Kasumi-1 (cell line): ENCODE data around the gene PTER.

Experiments
- DNase-seq, 2 experiments: peaks; one replicate each; lab custom pipeline; 2025; lab: John Stamatoyannopoulos, UW

PTER gene

DNA sequence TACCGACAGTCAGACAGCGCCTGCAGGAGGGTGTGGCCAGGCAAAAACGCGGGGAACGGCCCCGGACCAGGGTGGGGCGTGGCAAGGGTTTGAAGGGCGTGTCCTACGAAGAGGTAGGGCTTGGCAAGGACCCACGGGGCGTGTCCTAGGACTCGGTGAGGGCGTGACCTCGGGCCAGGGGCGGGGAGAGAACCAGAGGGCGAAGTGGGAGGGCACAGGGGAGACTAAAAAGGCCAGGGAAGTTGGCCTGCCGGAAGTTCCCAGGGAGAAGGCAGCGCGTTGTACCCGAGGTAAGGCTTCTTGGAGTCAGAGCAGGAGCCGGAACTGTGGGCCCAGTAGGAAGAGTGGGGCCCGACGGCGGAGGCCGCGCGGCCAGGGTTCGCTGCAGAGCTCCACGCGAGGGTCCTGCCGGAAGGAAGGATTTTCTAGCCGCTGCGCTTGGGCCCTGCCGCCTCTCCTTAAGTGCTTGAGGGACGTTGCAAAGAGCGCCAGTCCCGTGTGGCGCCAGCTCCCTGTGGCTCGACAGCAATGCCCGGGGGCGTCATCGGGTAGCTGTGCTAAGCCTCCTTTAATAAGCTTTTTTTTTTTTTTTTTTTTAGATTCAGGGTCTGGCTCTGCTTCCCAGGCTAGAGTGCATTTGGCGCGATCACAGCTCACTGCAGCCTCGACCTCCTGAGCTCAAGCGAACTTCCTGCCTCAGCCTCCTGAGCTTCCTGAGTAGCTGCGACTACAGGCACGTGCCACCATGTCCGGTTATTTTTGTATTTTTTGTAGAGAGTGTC lies at the start of gene PTER:
Gene PTER, plus strand, starts transcription at position 253 of the 782 bp plus-strand sequence. CDS start 47,375 bp downstream, outside the sequence.
- DNase-seq, result peak; percentile 99

- no peak for DNase-seq
Observed at GRCh38 chr10:16392531-16393069, 44.2 kb upstream of the PTER start.

GRCh38 chr10:16393271-16393858 lies 43.4 kb upstream of the PTER start:
- no peak for DNase-seq

DNA sequence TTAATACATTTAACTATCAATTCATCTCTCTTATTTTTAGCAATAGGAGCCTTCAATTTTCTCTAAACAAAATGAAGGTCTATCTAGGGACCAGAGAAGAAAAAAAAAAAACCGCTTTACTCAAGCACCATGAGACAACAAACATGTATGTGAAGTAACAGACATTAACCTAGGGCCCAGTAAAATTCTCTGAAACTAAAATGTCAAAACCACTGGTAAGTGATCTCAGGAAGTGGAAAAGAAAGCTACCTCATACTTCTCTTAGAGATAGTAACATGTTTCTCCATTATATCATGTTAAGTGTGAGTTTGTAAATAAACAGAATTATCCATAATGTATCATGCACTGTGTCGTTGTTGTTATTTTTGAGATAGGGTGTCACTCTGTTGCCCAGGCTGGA lies 35.4 kb upstream of the PTER start:
- DNase-seq, result no peak

DNA sequence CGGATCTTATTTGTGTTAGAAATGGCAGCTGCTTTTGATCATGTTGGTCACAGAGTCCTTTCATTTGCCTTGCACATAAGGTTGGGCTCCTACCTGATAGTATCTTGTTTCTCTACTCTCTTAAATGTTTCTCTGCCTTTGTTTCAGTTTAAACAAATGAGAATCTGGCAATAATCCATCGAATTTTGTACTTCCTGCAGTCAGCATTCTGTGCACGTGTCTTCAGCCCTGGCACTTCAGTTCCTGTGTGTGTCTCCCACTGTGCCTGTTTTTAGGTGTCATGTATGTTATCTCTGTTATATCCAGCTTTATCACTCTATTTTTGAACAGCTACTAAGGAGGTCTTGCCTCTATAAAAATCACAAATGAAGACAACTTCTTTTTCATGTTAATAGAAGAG lies 28.4 kb upstream of the PTER start:
- no peak for DNase-seq

DNA sequence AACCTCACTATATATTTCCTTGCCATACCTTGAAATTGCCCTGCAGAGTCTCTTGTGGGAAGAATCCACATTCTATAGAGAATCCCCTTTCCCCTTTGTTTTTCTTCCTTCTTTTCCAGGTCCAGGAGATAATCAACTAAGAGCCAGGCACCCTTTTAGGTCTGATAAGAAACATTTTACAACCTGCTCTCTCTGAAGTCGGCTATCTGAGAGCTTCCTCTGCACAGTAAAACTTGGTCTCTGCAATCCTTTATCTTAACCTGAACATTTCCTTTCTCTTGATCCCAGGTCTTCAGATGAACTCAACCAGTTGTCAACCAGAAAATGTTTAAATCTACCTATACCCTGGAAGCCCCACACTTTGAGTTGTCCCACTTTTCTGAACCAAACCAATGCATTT lies 19.5 kb upstream of the PTER start:
- no peak for DNase-seq

DNA sequence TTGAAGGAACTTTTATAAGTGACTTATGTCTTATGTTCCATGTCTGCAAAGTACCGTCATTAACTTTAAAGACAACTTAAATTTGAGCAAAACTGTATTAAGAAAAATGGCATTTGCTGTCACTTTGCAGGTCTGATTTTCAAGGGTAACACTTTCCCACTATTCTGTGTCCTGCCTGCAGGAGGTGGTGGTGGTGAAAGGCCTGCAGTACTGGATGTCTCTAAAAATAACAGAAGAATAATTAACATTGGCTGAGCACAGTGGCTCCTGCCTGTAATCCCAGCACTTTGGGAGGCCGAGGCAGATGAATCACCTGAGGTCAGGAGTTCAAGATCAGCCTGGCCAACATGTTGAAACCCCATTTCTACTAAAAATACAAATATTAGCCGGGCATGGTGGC lies 13.2 kb upstream of the PTER start:
- no peak for DNase-seq

DNA sequence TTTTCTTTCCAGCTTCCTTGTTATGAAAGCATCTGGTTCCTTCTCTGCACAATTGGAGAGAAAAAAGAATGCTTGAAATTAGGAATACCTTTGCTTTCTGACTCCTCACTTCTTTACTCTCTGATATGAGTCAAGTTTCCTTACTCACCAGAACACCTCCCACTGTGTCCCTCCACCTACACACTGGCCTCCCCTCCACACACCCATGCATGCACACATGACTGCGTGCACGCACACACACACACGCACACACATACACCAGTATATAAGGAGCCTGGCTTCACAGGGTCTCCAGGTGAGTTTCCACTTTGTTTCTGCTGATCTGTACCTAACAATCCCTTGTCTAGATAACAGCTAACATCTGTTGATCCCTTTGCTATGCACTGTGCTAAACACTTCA lies 11.4 kb upstream of the PTER start:
- DNase-seq, result no peak

DNA sequence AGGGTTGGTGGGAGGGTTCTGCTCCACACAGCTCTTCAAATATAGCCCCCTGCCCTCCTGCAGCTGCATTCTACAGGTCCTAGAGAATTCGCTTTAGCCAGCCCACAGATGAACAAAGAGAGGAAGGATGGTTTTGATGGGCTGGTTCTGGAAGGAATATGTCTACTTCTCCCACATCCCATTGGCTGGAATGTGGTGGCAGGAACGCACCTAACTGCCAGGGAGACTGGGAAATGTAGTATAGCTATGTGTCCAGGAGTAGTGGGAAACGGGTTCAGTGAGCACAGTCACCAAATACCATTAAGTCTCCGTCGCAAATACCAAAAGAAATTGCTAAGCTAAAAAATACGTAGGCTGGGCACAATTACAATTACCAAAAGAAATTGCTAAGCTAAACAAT lies 7.3 kb upstream of the PTER start:
- DNase-seq, result no peak

- DNase-seq, result peak; percentile 74 to 86
Observed at GRCh38 chr10:16436367-16436757, 448 bp upstream of the PTER start.

DNA sequence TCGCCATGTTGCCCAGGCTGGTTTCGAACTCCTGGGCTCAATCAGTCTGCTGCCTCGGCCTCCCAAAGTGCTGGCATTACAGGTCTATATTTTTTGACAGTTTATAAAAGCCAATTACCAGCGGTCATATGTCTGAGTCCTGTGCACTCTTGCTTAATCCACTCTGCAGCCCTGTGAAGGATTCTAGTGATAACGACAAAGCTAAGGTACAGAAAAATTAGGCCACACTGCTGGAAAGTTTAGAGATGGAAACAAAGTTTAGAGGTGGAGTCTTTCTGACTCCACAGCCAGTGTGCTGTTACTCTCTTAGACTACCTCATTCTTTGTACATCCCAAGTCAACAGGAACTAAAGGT lies 707 bp downstream of the PTER start:
- DNase-seq, result no peak

DNA sequence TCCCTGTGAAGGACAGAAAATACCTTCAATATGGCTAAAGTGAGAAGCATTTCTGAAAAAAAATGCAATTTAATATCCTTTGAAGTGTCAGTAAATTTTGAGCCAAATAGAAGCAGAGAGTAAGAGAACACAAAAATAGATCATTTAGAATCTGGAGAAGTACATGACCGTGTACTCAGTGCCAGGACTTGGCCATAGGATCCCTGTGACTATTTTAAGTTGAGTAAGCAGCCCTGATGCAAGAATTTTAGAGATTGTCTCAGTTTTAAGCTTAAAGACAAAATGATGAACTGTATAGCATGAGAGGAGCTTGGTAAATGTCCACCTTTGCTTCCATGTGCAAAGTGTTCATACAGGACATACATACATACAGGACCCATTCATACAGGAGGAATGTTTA lies 2.5 kb downstream of the PTER start:
- no peak for DNase-seq

GRCh38 chr10:16440396-16441133 lies 3.8 kb downstream of the PTER start:
- no peak for DNase-seq

DNA sequence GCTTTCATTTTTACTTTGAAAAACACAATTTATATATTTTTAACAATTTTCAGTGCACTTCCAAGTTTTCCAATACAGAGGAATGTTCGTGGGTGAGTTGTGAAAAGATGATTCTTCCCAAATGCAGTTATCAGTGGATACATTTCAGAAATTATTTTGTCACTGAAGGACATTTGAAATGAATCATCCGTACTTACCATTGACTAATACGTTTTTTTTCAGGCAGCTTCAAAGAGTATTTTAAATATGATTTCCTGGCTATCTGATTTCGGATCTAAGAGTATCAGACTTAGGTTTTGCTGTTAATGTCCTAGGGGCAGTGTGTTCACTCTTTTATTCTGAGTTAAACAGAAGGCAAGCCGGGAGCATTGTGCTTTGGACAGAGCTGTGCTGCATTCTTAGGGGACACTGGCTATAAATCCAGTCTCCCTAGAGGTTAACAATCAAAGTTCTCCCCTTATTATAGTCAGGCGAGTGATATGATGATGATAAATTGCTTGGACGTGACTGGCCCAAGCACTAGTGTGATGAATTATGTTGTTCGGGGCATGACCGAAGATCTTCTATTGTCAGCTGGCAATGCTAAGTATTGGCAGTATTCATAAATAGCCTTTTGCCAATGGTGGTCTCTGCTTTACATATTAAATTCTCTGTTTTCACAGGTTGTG lies 4.5 kb downstream of the PTER start:
- no peak for DNase-seq

- DNase-seq, result no peak
Observed at GRCh38 chr10:16442914-16443313, 6.1 kb downstream of the PTER start.

DNA sequence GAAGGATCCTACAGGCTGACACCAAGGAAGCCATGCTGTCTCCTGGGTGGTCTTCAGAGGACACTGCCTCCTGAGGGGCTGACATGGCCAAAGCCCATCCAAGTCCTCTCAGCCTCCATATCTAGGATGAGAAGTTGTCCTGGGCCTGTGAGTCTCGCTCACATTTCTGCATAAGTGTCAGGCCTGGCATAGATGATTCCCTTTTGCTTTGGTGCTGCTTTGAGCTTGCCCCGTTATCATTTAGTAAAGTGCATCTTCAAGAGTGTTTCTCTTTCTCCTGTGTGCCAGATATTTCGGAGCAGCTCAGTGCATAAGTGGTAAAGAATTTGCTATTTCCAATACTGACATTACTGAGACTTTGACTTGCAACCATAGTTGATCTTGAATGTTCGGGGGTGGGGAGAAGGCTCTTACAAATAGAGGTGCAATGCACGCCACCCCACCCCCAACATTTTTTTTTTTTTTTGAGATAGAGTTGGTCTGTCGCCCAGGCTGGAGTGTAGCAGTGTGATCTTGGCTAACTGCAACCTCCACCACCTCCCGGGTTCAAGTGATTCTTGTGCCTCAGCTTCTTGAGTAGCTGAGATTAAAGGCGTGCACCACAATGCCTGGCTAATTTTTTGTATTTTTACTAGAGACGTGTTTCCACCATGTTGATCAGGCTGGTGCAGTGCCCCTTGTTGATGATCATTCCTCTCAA lies 9.1 kb downstream of the PTER start:
- DNase-seq, result no peak

- no peak for DNase-seq
Observed at GRCh38 chr10:16449454-16449853, 12.6 kb downstream of the PTER start.

DNA sequence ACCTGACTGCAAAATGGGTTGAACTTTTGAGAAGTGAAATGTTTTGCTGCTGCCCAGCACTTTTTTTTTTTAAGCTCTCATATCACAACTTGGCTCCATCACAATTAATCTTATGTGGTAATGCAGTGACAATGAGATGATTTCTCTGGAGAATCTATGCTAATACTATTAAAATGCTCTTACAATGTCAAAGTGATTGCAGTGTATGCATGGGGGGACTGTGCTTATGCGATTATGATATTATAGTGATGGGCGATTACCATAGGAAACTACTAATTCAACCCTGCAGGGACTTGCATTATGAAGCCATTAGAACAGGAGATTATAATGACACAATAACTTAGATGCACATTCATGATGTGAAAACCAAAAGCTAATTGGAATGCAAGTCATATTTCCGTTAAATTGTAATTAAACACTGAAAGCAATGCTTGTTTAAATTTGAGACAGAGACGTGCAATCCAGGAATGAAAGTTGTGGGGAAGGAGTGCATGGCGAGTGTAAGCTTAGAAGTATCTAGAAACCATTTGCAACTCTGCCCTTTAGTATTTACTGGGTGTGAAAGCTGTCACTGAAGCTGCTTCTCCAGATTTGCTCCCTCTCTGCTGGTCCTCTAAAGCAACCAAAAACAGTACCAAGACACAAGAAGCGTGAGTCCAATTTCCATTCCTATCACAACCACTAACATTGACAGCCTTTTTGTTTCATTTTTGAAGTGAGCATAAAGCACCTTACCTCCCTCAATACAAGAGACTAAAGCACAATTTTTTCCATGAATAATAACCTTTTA lies 21.6 kb downstream of the PTER start:
- DNase-seq, result no peak

- no peak for DNase-seq
Observed at GRCh38 chr10:16459423-16459939, 22.7 kb downstream of the PTER start.

DNA sequence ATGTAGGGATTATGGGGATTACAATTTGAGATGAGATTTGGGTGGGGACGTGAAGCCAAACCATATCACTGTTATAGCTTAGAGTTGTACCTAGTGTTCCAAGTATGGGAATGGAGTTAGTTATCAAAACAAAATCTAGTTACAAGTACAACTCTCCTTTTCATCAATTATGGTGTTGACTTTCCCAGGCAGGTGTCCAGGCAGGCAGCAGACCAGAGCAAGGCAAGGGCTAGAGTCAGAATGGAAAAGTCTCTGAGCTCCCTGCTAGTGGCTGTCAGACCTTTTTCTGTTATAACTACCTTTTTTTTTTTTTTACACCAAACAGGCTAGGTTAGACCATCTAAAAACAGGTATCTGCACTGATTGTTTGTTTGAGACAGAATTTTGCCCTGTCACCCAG lies 29.2 kb downstream of the PTER start:
- DNase-seq, result no peak

- peak; percentile 49 to 58 for DNase-seq
Observed at GRCh38 chr10:16470747-16471146, 33.9 kb downstream of the PTER start.
